IMR-90 (cell line): Measurements from ENCODE around the gene PDK1. TPM values are rescaled to one million over a fixed set of nuclear protein-coding genes. Genes with fewer than 3 reads are reported as not detected.

Experiments
- ATAC-seq: fragments of 200-7000 bp; cut with Tn5 transposase; 2 replicates; pipeline ENCODE4 v1.9.1; 2020; ENCODE audit warnings: low read depth, mild to moderate bottlenecking, moderate library complexity
- BruUV-seq: library from RNA; stranded (reverse); fragments of 400-500 nt; replicated peaks from 2 replicates; lab custom pipeline; 2021; lab: Mats Ljungman, UMichigan
- CTCF ChIA-PET: fragments of 300-600 bp; formaldehyde crosslinking; extraction: SDS; loops from one replicate; lab custom pipeline; 2021; ENCODE audit warnings: antibody characterized with exemption; lab: Yijun Ruan, JAX
- POLR2A ChIA-PET: fragments of 300-600 bp; sonication (Branson Sonifier 250); formaldehyde crosslinking; loops from one replicate; lab custom pipeline; 2022; ENCODE audit warnings: antibody characterized with exemption; ENCODE audit not compliant: unreplicated experiment; lab: Charles Lee
- DNase-seq: peaks from one replicate; pipeline ENCODE4 v3.0.0; 2013
- H2AFZ ChIP-seq: replicated peaks from 2 replicates; pipeline ENCODE3; 2013; ENCODE audit warnings: low read length, mild to moderate bottlenecking; ENCODE audit not compliant: poor library complexity
- H2AK5ac ChIP-seq: 2 replicates; pipeline ENCODE4 v1.6.1; 2013; ENCODE audit warnings: low read depth, low read length, inconsistent platforms
- H2AK9ac ChIP-seq: replicated peaks from 2 replicates; pipeline ENCODE3; 2013; ENCODE audit warnings: mild to moderate bottlenecking, low read depth, low read length, moderate library complexity; ENCODE audit not compliant: poor library complexity
- H2BK120ac ChIP-seq: 2 replicates; pipeline ENCODE4 v1.6.1; 2013; ENCODE audit warnings: low read depth, low read length, inconsistent platforms
- H2BK15ac ChIP-seq: 3 replicates; pipeline ENCODE4 v1.6.1; 2013; ENCODE audit warnings: low read depth, low read length, inconsistent platforms
- H2BK20ac ChIP-seq: 2 replicates; pipeline ENCODE4 v1.6.1; 2013; ENCODE audit warnings: low read depth, mild to moderate bottlenecking, inconsistent platforms, low read length, moderate library complexity
- H2BK5ac ChIP-seq: 2 replicates; pipeline ENCODE4 v1.6.1; 2013; ENCODE audit warnings: mild to moderate bottlenecking, low read depth, low read length, inconsistent platforms; ENCODE audit not compliant: poor library complexity, severe bottlenecking
- H3K14ac ChIP-seq: replicated peaks from 2 replicates; pipeline ENCODE4 v1.6.1; 2013; ENCODE audit warnings: low read depth, low read length, inconsistent platforms
- H3K18ac ChIP-seq: 2 replicates; pipeline ENCODE4 v1.6.1; 2013; ENCODE audit warnings: low read depth, low read length, control low read depth
- H3K23ac ChIP-seq: 2 replicates; pipeline ENCODE4 v1.6.1; 2013; ENCODE audit warnings: low read depth, low read length, inconsistent platforms
- H3K27ac ChIP-seq: 2 replicates; pipeline ENCODE4 v1.5.1; 2013; ENCODE audit warnings: mild to moderate bottlenecking, control low read depth, low read length; ENCODE audit not compliant: insufficient read depth
- H3K27me3 ChIP-seq: 2 replicates; pipeline ENCODE4 v1.6.1; 2013; ENCODE audit warnings: low read length; ENCODE audit not compliant: control insufficient read depth, insufficient read depth
- H3K36me3 ChIP-seq: 2 replicates; pipeline ENCODE4 v1.6.1; 2013; ENCODE audit warnings: low read length, mixed read lengths; ENCODE audit not compliant: control insufficient read depth, insufficient read depth
- H3K4ac ChIP-seq: 2 replicates; pipeline ENCODE4 v1.6.1; 2013; ENCODE audit warnings: low read depth, low read length, inconsistent platforms
- H3K4me1 ChIP-seq: 2 replicates; pipeline ENCODE4 v1.6.1; 2013; ENCODE audit warnings: low read length, mixed read lengths; ENCODE audit not compliant: control insufficient read depth, insufficient read depth
- H3K4me2 ChIP-seq: 2 replicates; pipeline ENCODE4 v1.6.1; 2013; ENCODE audit warnings: low read depth, mild to moderate bottlenecking, control low read depth, low read length, moderate library complexity
- H3K4me3 ChIP-seq: 2 replicates; pipeline ENCODE4 v1.5.1; 2013; ENCODE audit warnings: low read depth, mild to moderate bottlenecking, control low read depth, low read length, moderate library complexity; ENCODE audit not compliant: insufficient read depth
- H3K56ac ChIP-seq: 2 replicates; pipeline ENCODE4 v1.6.1; 2013; ENCODE audit warnings: low read length, inconsistent platforms; ENCODE audit not compliant: insufficient read depth; ENCODE audit errors: extremely low read depth
- H3K79me1 ChIP-seq, 2 experiments: 2 replicates each; pipeline ENCODE4 v1.6.1; 2013; ENCODE audit warnings: low read length in 2 of 2, inconsistent platforms in 1 of 2, low read depth in 1 of 2
- H3K9ac ChIP-seq: 2 replicates; pipeline ENCODE4 v1.6.1; 2013; ENCODE audit warnings: low read depth, low read length, control low read depth
- H3K9me1 ChIP-seq: 2 replicates; pipeline ENCODE4 v1.6.1; 2013; ENCODE audit warnings: low read length, inconsistent platforms; ENCODE audit not compliant: insufficient read depth
- H3K9me3 ChIP-seq: 2 replicates; pipeline ENCODE4 v1.6.1; 2013; ENCODE audit warnings: low read length; ENCODE audit not compliant: control insufficient read depth, insufficient read depth
- H4K20me1 ChIP-seq: 2 replicates; pipeline ENCODE4 v1.6.1; 2013; ENCODE audit warnings: low read length, inconsistent platforms; ENCODE audit not compliant: insufficient read depth
- H4K5ac ChIP-seq: 2 replicates; pipeline ENCODE4 v1.6.1; 2013; ENCODE audit warnings: mild to moderate bottlenecking, low read depth, low read length, control low read depth
- H4K8ac ChIP-seq, 2 experiments: 2 replicates each; pipeline ENCODE4 v1.6.1; 2013; ENCODE audit warnings: low read depth in 2 of 2, low read length in 2 of 2, control low read depth in 1 of 2, inconsistent platforms in 1 of 2
- H4K91ac ChIP-seq: 2 replicates; pipeline ENCODE4 v1.6.1; 2013; ENCODE audit warnings: low read depth, low read length, inconsistent platforms; ENCODE audit not compliant: insufficient read depth
- CHD1 ChIP-seq: IDR thresholded peaks from 2 replicates; pipeline ENCODE4 v1.6.1; 2012; ENCODE audit warnings: low read depth, low read length, improper control_type of control experiment
- CTCF ChIP-seq: conservative IDR thresholded peaks from 2 replicates; pipeline ENCODE4 v1.5.1; 2012; ENCODE audit warnings: mild to moderate bottlenecking, low read depth, low read length, improper control_type of control experiment
- MAFK ChIP-seq: IDR thresholded peaks from 2 replicates; pipeline ENCODE4 v1.6.1; 2012; ENCODE audit warnings: low read depth, low read length, improper control_type of control experiment
- NFE2L2 ChIP-seq: fragments of 150-350 bp; IDR thresholded peaks from 2 replicates; pipeline ENCODE4 v1.6.1; 2016; ENCODE audit warnings: low read depth, mild to moderate bottlenecking, low read length
- POLR2A ChIP-seq: IDR thresholded peaks from 2 replicates; pipeline ENCODE4 v1.6.1; 2012; ENCODE audit warnings: mild to moderate bottlenecking, low read depth, low read length
- RAD21 ChIP-seq: IDR thresholded peaks from 2 replicates; pipeline ENCODE4 v1.6.1; 2012; ENCODE audit warnings: low read length, improper control_type of control experiment
- SMC3 ChIP-seq: fragments of 150-350 bp; IDR thresholded peaks from 2 replicates; pipeline ENCODE4 v1.6.1; 2016; ENCODE audit warnings: low read depth, mild to moderate bottlenecking, antibody characterized with exemption, low read length, moderate library complexity
- WGBS, 2 experiments: methylation state at CpG; one replicate each; pipeline versions ENCODE4 v1.1.5 to v1.1.7; 2013; ENCODE audit warnings: missing lambda C conversion rate in 2 of 2; ENCODE audit not compliant: insufficient read length in 1 of 2; ENCODE audit errors: extremely low coverage in 2 of 2; 5-methylcytosine and 5-hydroxymethylcytosine counted together
- dilution Hi-C: fragments of 300-500 bp; cut with HindIII; formaldehyde crosslinking; loops from one replicate; pipeline ENCODE4 v1.14.3; 2018; ENCODE audit warnings: low sequenced_read_pairs; ENCODE audit not compliant: unreplicated experiment
- in situ Hi-C: fragments of 300-500 bp; cut with MboI; formaldehyde crosslinking; loops from 3 replicates; pipeline ENCODE4 v1.14.3; 2019; ENCODE audit warnings: low sequenced_read_pairs, inconsistent platforms, mixed read lengths
- intact Hi-C: fragments of 100-400 bp; cut with micrococcal nuclease; formaldehyde crosslinking; loops from 2 replicates; pipeline ENCODE4 v1.10.0; 2022
- polyA plus RNA-seq, 3 experiments: library from polyadenylated mRNA; depleted of rRNA; stranded (reverse); fragments of >200 nt; gene quantifications; 2 replicates each; pipeline ENCODE4 v1.2.3, GENCODE V29; 2012; ENCODE audit warnings: low replicate concordance in 1 of 3
- total RNA-seq: library from RNA; depleted of rRNA; stranded (reverse); fragments of >200 nt; gene quantifications from 2 replicates; pipeline ENCODE4 v1.2.3, GENCODE V29; 2012

The PDK1 gene
- total and polyA plus RNA-seq, 2 of the 4 experiments (the other 2 are of a cell fraction), result 38.1 to 85.9 TPM

- Histone ChIP-seq H4K91ac (no peak overlapping the region), H3K4ac (no peak overlapping the region), H4K20me1 (no peaks in the 10 kb centered on the region), H3K18ac (no peak overlapping the region), H2BK20ac (no peak overlapping the region), H3K9me3 (peaks cover 5% of the 10 kb centered on the region), H2BK15ac (no peak overlapping the region), H2BK5ac (no peak overlapping the region), H2BK120ac (no peak overlapping the region), H3K23ac (no peak overlapping the region), H3K36me3 (no peaks in the 10 kb centered on the region), H3K79me1 (no peaks in the 10 kb centered on the region; a peak in 1 of 4 replicates), H2AFZ (no peak overlapping the region), H3K27me3 (no peaks in the 10 kb centered on the region), H4K5ac (no peak overlapping the region), H3K14ac (no peak overlapping the region), H3K56ac (no peak overlapping the region), H3K4me2 (no peak overlapping the region), H3K9me1 (no peaks in the 10 kb centered on the region), H4K8ac (no peak overlapping the region), H3K4me1 (peaks cover 1% of the 10 kb centered on the region; the same call in 1 of the 2 replicates), H3K9ac (no peak overlapping the region), H3K4me3 (no peak overlapping the region), H3K27ac (no peak overlapping the region), H2AK9ac (no peak overlapping the region), H2AK5ac (no peak overlapping the region)
- CTCF ChIA-PET, result no interaction called here
- BruUV-seq, result no TSS peak
- ATAC-seq, result no peak
- dilution Hi-C loops (no loop called here), in situ Hi-C loops (no loop called here), intact Hi-C loops (no loop called here)
- no peak for TF ChIP-seq RAD21
- no peak for TF ChIP-seq SMC3
- no peak for TF ChIP-seq NFE2L2
- TF ChIP-seq MAFK, result no peak
- TF ChIP-seq POLR2A, result no peak
- no peak for TF ChIP-seq CHD1
- TF ChIP-seq CTCF, result no peak
- 67% methylated on average over 1 of the region's 2 CpGs; no CpG with 5 or more reads in 1 of the 2 experiments for whole genome bisulfite sequencing, 2 experiments
- DNase-seq, result no peak
- POLR2A ChIA-PET, result no interaction called here
Observed at GRCh38 chr2:172545408-172546075, 10.3 kb upstream of the PDK1 start.
